Suprapubic skin (tissue), 4 donors: ENCODE data around the gene RMDN2. TPM values are rescaled to one million over a fixed set of nuclear protein-coding genes. Genes with fewer than 3 reads are reported as not detected.
"Not testable (repeated sequence)": the region's sequence is repeated elsewhere in the genome, so short reads cannot be mapped to it uniquely, and the experiment has no call there.

ENCODE experiments used
- DNase-seq, 2 donors: peaks; one replicate each; pipeline ENCODE4 v3.0.0-alpha.2; 2019; ENCODE audit warnings: low spot score in 2 of 2
- H3K27ac ChIP-seq: fragments of 200-600 bp; sonication (generic); one replicate; pipeline ENCODE4 v1.5.1; 2019
- H3K27me3 ChIP-seq: fragments of 200-600 bp; sonication (generic); one replicate; pipeline ENCODE4 v1.5.1; 2019
- H3K36me3 ChIP-seq: fragments of 200-600 bp; sonication (generic); one replicate; pipeline ENCODE4 v1.5.1; 2019
- H3K4me1 ChIP-seq: fragments of 200-600 bp; sonication (generic); one replicate; pipeline ENCODE4 v1.5.1; 2019
- H3K4me3 ChIP-seq: fragments of 200-600 bp; sonication (generic); one replicate; pipeline ENCODE4 v1.5.1; 2019; ENCODE audit warnings: mild to moderate bottlenecking
- H3K9me3 ChIP-seq: fragments of 200-600 bp; sonication (generic); one replicate; pipeline ENCODE4 v1.5.1; 2019
- EP300 ChIP-seq: sonication (generic); formaldehyde crosslinking; IDR thresholded peaks from one replicate; pipeline ENCODE4 v1.6.1; 2017; ENCODE audit warnings: antibody characterized with exemption
- POLR2A ChIP-seq, 2 donors: fragments of 450-650 bp; IDR thresholded peaks; one replicate each; pipeline ENCODE4 v1.6.1; 2017; ENCODE audit warnings: antibody characterized with exemption in 2 of 2, mild to moderate bottlenecking in 2 of 2, moderate library complexity in 2 of 2
- POLR2AphosphoS5 ChIP-seq, 3 donors: sonication (generic); formaldehyde crosslinking; IDR thresholded peaks; one replicate each; pipeline ENCODE4 v1.6.1; 2017; ENCODE audit warnings: antibody characterized with exemption in 3 of 3
- WGBS: methylation state at CpG from one replicate; pipeline ENCODE4 v1.1.5; 2018; 5-methylcytosine and 5-hydroxymethylcytosine counted together
- total RNA-seq, 4 donors: library from RNA; depleted of rRNA; stranded (reverse); fragments of >200 nt; gene quantifications; one replicate each; pipeline ENCODE4 v1.1.0, GENCODE V29; 2016
- TF ChIP-seq, protein P1 (sequence below), 2 donors: fragments of 200-600 bp in 1 of 2; fragments of 450-650 bp in 1 of 2; sonication (generic) in 1 of 2; IDR thresholded peaks; one replicate each; pipeline ENCODE4 v1.5.1; 2016 to 2019; ENCODE audit warnings: antibody characterized with exemption in 2 of 2, mild to moderate bottlenecking in 1 of 2, moderate library complexity in 1 of 2

RMDN2 gene
- total RNA-seq, 4 donors from 2014 or later, result 4.1 to 6.3 (median 5.0) TPM

DNA sequence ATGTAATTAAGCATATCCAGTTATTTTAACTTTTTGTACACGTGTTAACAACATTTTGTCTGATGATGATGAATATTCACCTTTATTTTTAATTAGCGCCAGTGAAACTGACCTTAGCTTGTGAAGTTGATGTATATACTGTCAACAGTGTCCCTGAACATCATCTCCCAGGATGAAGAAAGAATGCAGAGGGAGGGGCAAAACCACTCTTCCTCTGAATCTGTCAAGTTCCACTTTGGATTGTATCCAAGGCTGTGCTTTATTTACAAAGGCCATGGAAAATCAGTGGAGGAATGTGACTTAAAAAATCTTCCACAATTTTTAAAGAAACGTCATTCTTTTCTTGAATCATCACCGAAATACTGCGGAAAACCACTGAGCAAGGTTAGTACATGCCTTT is 4.5 kb upstream of the RMDN2 start:
- Histone ChIP-seq H3K36me3 (no peaks in the 10 kb centered on the region), H3K4me1 (peaks cover 18% of the 10 kb centered on the region), H3K4me3 (no peak overlapping the region), H3K27me3 (no peaks in the 10 kb centered on the region), H3K9me3 (no peaks in the 10 kb centered on the region), H3K27ac (no peak overlapping the region)
- 85% methylated on average over 5 of the region's 5 CpGs for WGBS
- no peak for DNase-seq
- TF ChIP-seq, protein P1, sequence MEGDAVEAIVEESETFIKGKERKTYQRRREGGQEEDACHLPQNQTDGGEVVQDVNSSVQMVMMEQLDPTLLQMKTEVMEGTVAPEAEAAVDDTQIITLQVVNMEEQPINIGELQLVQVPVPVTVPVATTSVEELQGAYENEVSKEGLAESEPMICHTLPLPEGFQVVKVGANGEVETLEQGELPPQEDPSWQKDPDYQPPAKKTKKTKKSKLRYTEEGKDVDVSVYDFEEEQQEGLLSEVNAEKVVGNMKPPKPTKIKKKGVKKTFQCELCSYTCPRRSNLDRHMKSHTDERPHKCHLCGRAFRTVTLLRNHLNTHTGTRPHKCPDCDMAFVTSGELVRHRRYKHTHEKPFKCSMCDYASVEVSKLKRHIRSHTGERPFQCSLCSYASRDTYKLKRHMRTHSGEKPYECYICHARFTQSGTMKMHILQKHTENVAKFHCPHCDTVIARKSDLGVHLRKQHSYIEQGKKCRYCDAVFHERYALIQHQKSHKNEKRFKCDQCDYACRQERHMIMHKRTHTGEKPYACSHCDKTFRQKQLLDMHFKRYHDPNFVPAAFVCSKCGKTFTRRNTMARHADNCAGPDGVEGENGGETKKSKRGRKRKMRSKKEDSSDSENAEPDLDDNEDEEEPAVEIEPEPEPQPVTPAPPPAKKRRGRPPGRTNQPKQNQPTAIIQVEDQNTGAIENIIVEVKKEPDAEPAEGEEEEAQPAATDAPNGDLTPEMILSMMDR (IDR thresholded peaks at IDR 0.05), result no peak
- no peak for TF ChIP-seq POLR2A (IDR thresholded peaks at IDR 0.05)
- no peak for TF ChIP-seq EP300
- no peak for TF ChIP-seq POLR2AphosphoS5 (IDR thresholded peaks at IDR 0.05)

DNA sequence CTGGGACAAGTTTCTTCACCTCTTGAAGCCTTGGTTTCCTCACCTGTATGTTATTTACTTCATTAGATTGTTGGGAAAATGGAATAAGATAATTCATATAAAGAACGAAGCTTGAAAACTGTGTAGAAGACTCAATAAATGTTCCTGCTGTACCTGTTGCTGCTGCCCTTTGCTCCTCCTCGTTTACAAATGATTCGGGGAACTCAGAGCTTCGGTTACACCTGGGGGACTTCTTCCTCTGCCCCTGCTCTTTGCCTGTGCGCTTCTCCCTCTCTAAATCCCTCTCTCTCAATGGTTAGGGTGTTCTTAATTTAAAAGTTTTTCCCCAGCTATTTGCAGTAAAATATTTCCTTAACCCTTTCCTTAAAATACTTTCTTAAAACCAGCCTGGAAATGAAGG is 3.3 kb upstream of the RMDN2 start:
- no peak for DNase-seq
- TF ChIP-seq POLR2AphosphoS5 (IDR thresholded peaks at IDR 0.05) (no peak), POLR2A (IDR thresholded peaks at IDR 0.05) (no peak), EP300 (no peak)
- TF ChIP-seq, protein P1 (IDR thresholded peaks at IDR 0.05), result no peak
- Histone ChIP-seq H3K27ac (no peak overlapping the region), H3K4me1 (peaks cover 24% of the 10 kb centered on the region), H3K4me3 (no peak overlapping the region), H3K9me3 (no peaks in the 10 kb centered on the region), H3K36me3 (no peaks in the 10 kb centered on the region), H3K27me3 (no peaks in the 10 kb centered on the region)
- WGBS, result 62% methylated on average over 5 of the region's 5 CpGs

DNA sequence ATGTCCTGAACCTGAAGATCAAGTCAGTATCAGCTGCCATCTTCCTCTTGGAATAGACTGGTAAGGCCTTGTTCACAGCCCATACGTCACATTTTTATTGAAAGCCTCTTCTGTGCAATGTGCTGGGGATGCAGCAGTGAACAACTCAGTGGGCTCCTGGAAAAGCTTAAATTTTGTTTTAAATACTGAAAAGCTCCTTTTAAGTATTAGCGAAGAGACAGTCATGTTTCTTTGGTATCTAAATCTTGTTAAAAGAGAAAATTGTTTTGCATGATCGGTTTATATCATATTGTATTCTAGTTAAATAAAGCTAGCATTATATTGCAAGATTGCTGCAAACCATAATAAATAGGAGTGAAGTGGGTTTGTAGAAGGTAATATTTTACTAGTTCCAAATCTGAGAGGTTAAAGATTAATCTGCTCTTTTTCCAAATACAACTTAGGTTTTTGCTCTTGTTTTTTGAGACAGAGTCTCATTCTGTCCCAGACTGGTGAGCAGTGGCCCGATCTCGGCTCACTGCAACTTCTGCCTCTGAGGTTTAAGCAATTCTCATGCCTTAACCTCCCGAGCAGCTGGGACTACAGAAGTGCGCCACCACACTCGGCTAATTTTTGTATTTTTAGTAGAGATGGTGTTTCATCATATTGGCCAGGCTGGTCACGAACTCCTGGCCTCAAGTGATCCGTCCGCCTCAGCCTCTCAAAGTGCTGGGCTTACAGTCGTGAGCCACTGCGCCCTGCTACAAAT is 1.6 kb upstream of the RMDN2 start:
- peaks cover 12% of the 10 kb centered on the region for H3K4me1 ChIP-seq
- no peak overlapping the region for H3K27ac ChIP-seq
- H3K27me3 ChIP-seq, result no peaks in the 10 kb centered on the region
- H3K9me3 ChIP-seq, result no peaks in the 10 kb centered on the region
- TF ChIP-seq EP300 (no peak), POLR2A (IDR thresholded peaks at IDR 0.05) (no peak), POLR2AphosphoS5 (IDR thresholded peaks at IDR 0.05) (no peak)
- TF ChIP-seq, protein P1 (IDR thresholded peaks at IDR 0.05), result no peak
- no peak overlapping the region for H3K4me3 ChIP-seq
- no peaks in the 10 kb centered on the region for H3K36me3 ChIP-seq
- DNase-seq, result no peak
- WGBS, result 92% methylated on average over 13 of the region's 13 CpGs

DNA sequence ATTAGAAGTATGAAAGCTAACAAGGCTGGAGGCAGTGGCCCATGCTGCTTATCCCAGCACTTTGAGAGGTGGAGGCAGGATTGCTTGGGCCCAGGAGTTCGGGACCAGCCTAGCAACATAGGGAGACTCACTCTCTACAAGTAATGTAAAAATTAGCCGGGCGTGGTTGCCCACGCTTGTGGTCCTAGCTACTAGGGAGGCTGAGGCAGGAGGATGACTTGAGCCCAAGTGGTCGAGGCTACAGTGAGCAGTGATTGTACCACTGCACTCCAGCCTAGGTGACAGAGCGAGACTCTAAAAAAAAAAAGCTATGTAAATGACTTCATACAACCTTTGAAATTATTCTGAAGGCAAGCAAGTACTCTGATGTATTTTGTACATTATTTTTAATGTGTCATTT is 1.5 kb downstream of the RMDN2 start:
- no peaks in the 10 kb centered on the region for H3K9me3 ChIP-seq
- H3K27me3 ChIP-seq, result no peaks in the 10 kb centered on the region
- no peak overlapping the region for H3K4me3 ChIP-seq
- DNase-seq, result no peak
- 96% methylated on average over 6 of the region's 6 CpGs for WGBS
- no peaks in the 10 kb centered on the region for H3K36me3 ChIP-seq
- H3K27ac ChIP-seq, result no peak overlapping the region
- TF ChIP-seq, protein P1 (IDR thresholded peaks at IDR 0.05), result no peak
- no peak for TF ChIP-seq EP300
- no peak for TF ChIP-seq POLR2A (IDR thresholded peaks at IDR 0.05)
- TF ChIP-seq POLR2AphosphoS5 (IDR thresholded peaks at IDR 0.05), result no peak
- peaks cover 12% of the 10 kb centered on the region for H3K4me1 ChIP-seq

DNA sequence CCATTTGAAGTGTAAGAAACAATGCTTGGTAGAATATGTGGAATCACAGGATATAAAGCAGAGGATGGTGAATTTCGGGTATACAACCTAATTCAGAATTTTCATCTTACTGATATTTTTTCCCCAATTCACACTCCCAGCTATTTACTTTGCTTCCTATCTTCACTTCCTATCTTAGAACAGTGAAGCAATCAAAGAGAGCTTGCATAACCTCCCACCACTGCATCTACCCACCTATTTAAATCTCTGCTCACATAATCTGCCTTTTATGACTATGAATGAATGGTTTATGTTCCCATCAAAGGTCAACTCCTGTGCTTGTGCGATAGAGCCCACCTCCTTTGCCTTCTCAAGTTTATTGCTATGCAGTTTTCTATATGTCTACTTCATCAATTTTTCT is 3.3 kb downstream of the RMDN2 start:
- no peak overlapping the region for H3K4me3 ChIP-seq
- H3K36me3 ChIP-seq, result no peaks in the 10 kb centered on the region
- TF ChIP-seq POLR2AphosphoS5 (IDR thresholded peaks at IDR 0.05) (no peak), EP300 (no peak), POLR2A (IDR thresholded peaks at IDR 0.05) (no peak)
- TF ChIP-seq, protein P1 (IDR thresholded peaks at IDR 0.05), result no peak
- no peak overlapping the region for H3K27ac ChIP-seq
- WGBS, result 83% methylated on average over 2 of the region's 2 CpGs
- no peaks in the 10 kb centered on the region for H3K9me3 ChIP-seq
- H3K4me1 ChIP-seq, result peaks cover 12% of the 10 kb centered on the region
- H3K27me3 ChIP-seq, result no peaks in the 10 kb centered on the region
- DNase-seq, result no peak

DNA sequence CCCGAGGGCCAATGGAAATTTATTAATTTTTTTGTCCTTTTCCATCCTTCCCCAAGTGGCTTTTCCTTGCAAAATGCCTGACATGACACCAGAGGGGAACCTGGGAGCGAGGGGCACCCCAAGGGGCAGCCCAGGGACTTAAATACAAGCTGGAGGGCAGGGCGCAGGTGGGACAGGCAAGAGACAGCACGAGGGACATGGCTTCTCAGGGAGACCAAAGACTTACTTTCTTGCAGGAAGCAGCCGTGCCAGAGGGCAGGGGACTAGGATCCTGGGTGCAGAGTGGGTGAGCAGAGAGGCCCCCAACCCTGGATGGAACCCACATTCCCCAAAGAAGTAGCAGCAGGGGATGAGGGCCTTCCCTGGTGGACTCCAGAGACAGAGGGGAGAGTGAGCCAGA is 5.3 kb downstream of the RMDN2 start:
- peaks cover 19% of the 10 kb centered on the region for H3K4me1 ChIP-seq
- H3K4me3 ChIP-seq, H3K9me3 ChIP-seq, DNase-seq, H3K36me3 ChIP-seq, H3K27ac ChIP-seq, H3K27me3 ChIP-seq: not testable (repeated sequence)
- whole genome bisulfite sequencing, result 82% methylated on average over 5 of the region's 5 CpGs

DNA sequence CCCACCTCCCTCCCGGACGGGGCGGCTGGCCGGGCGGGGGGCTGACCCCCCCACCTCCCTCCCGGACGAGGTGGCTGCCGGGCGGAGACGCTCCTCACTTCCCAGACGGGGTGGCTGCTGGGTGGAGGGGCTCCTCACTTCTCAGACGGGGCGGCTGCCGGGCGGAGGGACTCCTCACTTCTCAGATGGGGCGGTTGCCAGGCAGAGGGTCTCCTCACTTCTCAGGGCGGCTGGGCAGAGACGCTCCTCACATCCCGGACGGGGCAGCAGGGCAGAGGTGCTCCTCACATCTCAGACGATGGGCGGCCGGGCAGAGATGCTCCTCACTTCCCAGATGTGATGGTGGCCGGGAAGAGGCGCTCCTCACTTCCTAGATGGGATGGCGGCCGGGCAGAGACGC is 7.8 kb downstream of the RMDN2 start:
- H3K36me3 ChIP-seq, DNase-seq, H3K9me3 ChIP-seq, H3K4me1 ChIP-seq, H3K27me3 ChIP-seq, H3K4me3 ChIP-seq, H3K27ac ChIP-seq: not testable (repeated sequence)
- WGBS, result 89% methylated on average over 7 of the region's 28 CpGs
